Endodermal cell (in vitro differentiated cells): ENCODE measurements around the gene FTSJ1. TPM values are rescaled to one million over a fixed set of nuclear protein-coding genes. Genes with fewer than 3 reads are reported as not detected.

ENCODE experiments used
- DNase-seq: peaks from one replicate; pipeline ENCODE4 v3.0.0-alpha.2; 2017
- H3K27ac ChIP-seq: 2 replicates; pipeline ENCODE4 v1.5.1; 2013; ENCODE audit warnings: mild to moderate bottlenecking, low read depth, low read length, moderate library complexity
- H3K27me3 ChIP-seq: 2 replicates; pipeline ENCODE4 v1.6.1; 2013; ENCODE audit warnings: mild to moderate bottlenecking, low read length, moderate library complexity; ENCODE audit not compliant: insufficient read depth, control insufficient read depth, poor library complexity, severe bottlenecking
- H3K36me3 ChIP-seq: 2 replicates; pipeline ENCODE4 v1.7.0; 2013; ENCODE audit warnings: mild to moderate bottlenecking, low read length, moderate library complexity; ENCODE audit not compliant: control insufficient read depth, insufficient read depth
- H3K4me1 ChIP-seq: one replicate; pipeline ENCODE4 v1.7.0; 2013; ENCODE audit warnings: low read length; ENCODE audit not compliant: control insufficient read depth, insufficient read depth
- H3K4me3 ChIP-seq: 2 replicates; pipeline ENCODE4 v1.5.1; 2013; ENCODE audit warnings: mild to moderate bottlenecking, low read length, moderate library complexity
- H3K9ac ChIP-seq: 2 replicates; pipeline ENCODE4 v1.6.1; 2013; ENCODE audit warnings: mild to moderate bottlenecking, low read length, moderate library complexity; ENCODE audit not compliant: poor library complexity, severe bottlenecking; ENCODE audit errors: extremely low read depth
- H3K9me3 ChIP-seq: 2 replicates; pipeline ENCODE4 v1.6.1; 2013; ENCODE audit warnings: mild to moderate bottlenecking, low read length, moderate library complexity; ENCODE audit not compliant: control insufficient read depth
- H3K27ac Mint-ChIP-seq: 2 replicates; pipeline ENCODE4 v1.8.0; 2020; ENCODE audit warnings: mixed read lengths
- H3K27me3 Mint-ChIP-seq: 2 replicates; pipeline ENCODE4 v1.8.0; 2021; ENCODE audit warnings: mild to moderate bottlenecking, mixed read lengths; ENCODE audit not compliant: insufficient read depth
- H3K36me3 Mint-ChIP-seq: 2 replicates; pipeline ENCODE4 v1.8.0; 2020; ENCODE audit warnings: low read depth, mixed read lengths
- H3K4me1 Mint-ChIP-seq: 2 replicates; pipeline ENCODE4 v1.8.0; 2020; ENCODE audit warnings: mixed read lengths
- H3K4me3 Mint-ChIP-seq: 2 replicates; pipeline ENCODE4 v1.8.0; 2020; ENCODE audit warnings: mild to moderate bottlenecking, moderate library complexity, mixed read lengths
- H3K9me3 Mint-ChIP-seq: 2 replicates; pipeline ENCODE4 v1.8.0; 2020; ENCODE audit warnings: mild to moderate bottlenecking, mixed read lengths
- WGBS, 2 experiments: methylation state at CpG; one replicate each; pipeline versions ENCODE4 v1.1.5 to v1.1.7; 2013; ENCODE audit warnings: missing lambda C conversion rate in 2 of 2, mixed read lengths in 1 of 2; ENCODE audit not compliant: insufficient coverage in 1 of 2, insufficient read length in 1 of 2; 5-methylcytosine and 5-hydroxymethylcytosine counted together
- total RNA-seq, 2 donors: library from RNA; stranded (reverse); fragmentation: NEBNext Ultra II Directional in 1 of 2; extraction: Animal tissue kit (Norgen Biotek cat#: 25700) in 1 of 2; gene quantifications; 2 replicates in 1 of 2; 3 replicates in 1 of 2; pipeline ENCODE4 v1.2.1, GENCODE V29; 2021
- TF ChIP-seq, protein P1 (sequence below): fragments of 200-600 bp; sonication (generic); conservative IDR thresholded peaks from 2 replicates; pipeline ENCODE4 v1.5.0; 2021; ENCODE audit warnings: antibody characterized with exemption, mild to moderate bottlenecking

Gene FTSJ1
- total RNA-seq, 2 donors from 2014 or later = 47.3 to 54.3 TPM

DNA sequence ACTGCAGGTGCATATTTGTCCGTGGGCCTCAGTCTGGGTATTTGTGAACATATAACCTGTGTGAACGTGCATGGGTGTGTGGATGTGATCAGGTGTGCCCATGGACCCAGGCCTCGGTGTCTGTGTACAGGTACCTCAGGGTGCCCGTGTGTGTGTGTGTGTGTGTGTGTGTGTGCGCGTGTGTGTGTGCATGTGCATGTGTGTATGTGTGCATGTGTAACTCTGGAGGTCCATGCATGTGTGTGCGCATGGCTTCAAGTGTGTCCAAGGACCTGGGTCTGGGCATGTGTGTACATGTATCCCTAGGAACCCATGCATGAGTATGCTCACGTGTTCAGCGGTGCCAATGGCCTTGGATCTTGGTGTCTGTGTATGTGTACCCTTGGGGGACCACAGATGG lies 15.8 kb downstream of the FTSJ1 start:
- Mint-ChIP-seq H3K27me3 (no peaks in the 10 kb centered on the region), H3K27ac (no peak overlapping the region), H3K4me1 (no peaks in the 10 kb centered on the region), H3K4me3 (no peak overlapping the region), H3K36me3 (peaks cover 5% of the 10 kb centered on the region), H3K9me3 (peaks cover 74% of the 10 kb centered on the region)
- no peak for DNase-seq
- no peak overlapping the region for H3K9ac ChIP-seq
- H3K4me3 ChIP-seq = no peak overlapping the region
- H3K4me1 ChIP-seq = no peaks in the 10 kb centered on the region
- no peaks in the 10 kb centered on the region for H3K9me3 ChIP-seq
- 95% methylated on average over 7 of the region's 9 CpGs; no CpG with 5 or more reads in 1 of the 2 experiments for WGBS, 2 experiments
- H3K36me3 ChIP-seq = peaks cover 4% of the 10 kb centered on the region
- TF ChIP-seq, protein P1, sequence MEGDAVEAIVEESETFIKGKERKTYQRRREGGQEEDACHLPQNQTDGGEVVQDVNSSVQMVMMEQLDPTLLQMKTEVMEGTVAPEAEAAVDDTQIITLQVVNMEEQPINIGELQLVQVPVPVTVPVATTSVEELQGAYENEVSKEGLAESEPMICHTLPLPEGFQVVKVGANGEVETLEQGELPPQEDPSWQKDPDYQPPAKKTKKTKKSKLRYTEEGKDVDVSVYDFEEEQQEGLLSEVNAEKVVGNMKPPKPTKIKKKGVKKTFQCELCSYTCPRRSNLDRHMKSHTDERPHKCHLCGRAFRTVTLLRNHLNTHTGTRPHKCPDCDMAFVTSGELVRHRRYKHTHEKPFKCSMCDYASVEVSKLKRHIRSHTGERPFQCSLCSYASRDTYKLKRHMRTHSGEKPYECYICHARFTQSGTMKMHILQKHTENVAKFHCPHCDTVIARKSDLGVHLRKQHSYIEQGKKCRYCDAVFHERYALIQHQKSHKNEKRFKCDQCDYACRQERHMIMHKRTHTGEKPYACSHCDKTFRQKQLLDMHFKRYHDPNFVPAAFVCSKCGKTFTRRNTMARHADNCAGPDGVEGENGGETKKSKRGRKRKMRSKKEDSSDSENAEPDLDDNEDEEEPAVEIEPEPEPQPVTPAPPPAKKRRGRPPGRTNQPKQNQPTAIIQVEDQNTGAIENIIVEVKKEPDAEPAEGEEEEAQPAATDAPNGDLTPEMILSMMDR = no peak
- H3K27me3 ChIP-seq = no peaks in the 10 kb centered on the region
- no peak overlapping the region for H3K27ac ChIP-seq

DNA sequence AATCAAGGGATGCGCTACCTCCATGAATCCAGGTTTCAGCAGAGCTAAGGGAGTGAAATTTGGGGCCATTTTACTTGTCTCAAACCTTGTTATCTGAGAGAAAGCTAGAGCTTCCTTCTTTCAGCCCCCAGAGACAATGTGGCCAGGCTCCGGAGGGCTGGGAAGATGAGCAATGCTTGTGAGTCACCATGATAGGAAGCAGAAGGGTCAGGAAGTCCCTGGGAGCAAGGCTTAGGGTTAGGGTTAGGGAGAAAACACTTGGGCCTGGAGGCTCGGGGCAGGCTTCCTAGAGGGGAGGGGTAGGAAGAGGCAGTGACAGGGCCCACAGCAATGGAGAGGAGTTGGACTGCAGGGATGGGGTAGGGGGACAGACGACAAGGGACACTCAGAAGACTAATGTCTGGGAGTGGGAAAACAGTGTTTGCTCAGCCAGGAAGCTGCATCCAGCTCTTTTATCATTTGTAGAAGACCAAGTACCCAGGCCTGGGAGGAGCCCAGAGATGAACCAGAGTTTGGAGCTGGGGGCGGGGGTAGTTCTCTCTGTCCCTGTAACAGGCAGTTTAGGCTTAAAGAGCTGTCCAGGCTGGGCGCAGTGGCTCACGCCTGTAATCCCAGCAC lies 16.4 kb downstream of the FTSJ1 start:
- H3K27ac ChIP-seq = no peak overlapping the region
- TF ChIP-seq, protein P1 = no peak
- H3K9me3 ChIP-seq = no peaks in the 10 kb centered on the region
- no peaks in the 10 kb centered on the region for H3K27me3 Mint-ChIP-seq
- no peaks in the 10 kb centered on the region for H3K27me3 ChIP-seq
- no peak for DNase-seq
- no peak overlapping the region for H3K9ac ChIP-seq
- WGBS, 2 experiments = 87 to 100% methylated on average over 1 to 7 of the region's 7 CpGs
- H3K4me3 Mint-ChIP-seq = no peak overlapping the region
- H3K4me1 Mint-ChIP-seq = no peaks in the 10 kb centered on the region
- peaks cover 2% of the 10 kb centered on the region for H3K36me3 ChIP-seq
- no peaks in the 10 kb centered on the region for H3K4me1 ChIP-seq
- peaks cover 70% of the 10 kb centered on the region for H3K9me3 Mint-ChIP-seq
- no peak overlapping the region for H3K27ac Mint-ChIP-seq
- H3K36me3 Mint-ChIP-seq = peaks cover under 1% of the 10 kb centered on the region
- H3K4me3 ChIP-seq = no peak overlapping the region

DNA sequence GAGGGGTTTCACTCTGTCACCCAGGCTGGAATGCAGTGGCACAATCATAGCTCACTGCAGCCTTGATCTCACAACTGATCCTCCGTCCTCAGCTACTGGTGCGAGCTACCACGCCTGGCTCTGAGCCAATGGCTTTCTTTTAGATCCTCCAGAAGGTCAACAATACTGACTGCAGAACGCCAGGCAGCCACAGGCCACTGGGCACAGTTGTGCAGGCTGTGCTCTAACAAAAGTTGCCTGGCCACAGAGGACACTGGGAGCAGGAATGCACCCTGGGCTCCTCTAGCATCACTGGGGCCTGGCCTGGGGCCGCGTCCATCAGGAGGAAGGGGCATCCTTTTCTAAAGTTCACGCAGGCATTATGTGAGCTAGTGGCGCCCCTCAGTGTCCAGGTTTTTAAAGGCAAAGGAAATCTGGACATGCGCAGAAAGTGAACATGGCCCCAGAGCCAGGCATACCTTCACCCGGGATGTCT lies 17.9 kb downstream of the FTSJ1 start:
- H3K36me3 Mint-ChIP-seq = no peaks in the 10 kb centered on the region
- no peak overlapping the region for H3K27ac Mint-ChIP-seq
- TF ChIP-seq, protein P1 = peak; percentile 70
- peaks cover 70% of the 10 kb centered on the region for H3K9me3 Mint-ChIP-seq
- peak; percentile 84 for DNase-seq
- Histone ChIP-seq H3K4me1 (no peaks in the 10 kb centered on the region), H3K9me3 (no peaks in the 10 kb centered on the region), H3K9ac (no peak overlapping the region), H3K27me3 (no peaks in the 10 kb centered on the region), H3K36me3 (no peaks in the 10 kb centered on the region), H3K27ac (no peak overlapping the region), H3K4me3 (no peak overlapping the region)
- no peaks in the 10 kb centered on the region for H3K4me1 Mint-ChIP-seq
- no peak overlapping the region for H3K4me3 Mint-ChIP-seq
- WGBS, 2 experiments = 58 to 69% methylated on average over 4 to 10 of the region's 10 CpGs
- no peaks in the 10 kb centered on the region for H3K27me3 Mint-ChIP-seq
